Cardiac muscle cell (in vitro differentiated cells and primary cell): Measurements from ENCODE around the gene PEX14. TPM values are rescaled to one million over a fixed set of nuclear protein-coding genes. Genes with fewer than 3 reads are reported as not detected.
"Not testable (repeated sequence)": the region's sequence is repeated elsewhere in the genome, so short reads cannot be mapped to it uniquely, and the experiment has no call there.

ENCODE experiments used
- DNase-seq, 2 donors: peaks; one replicate each; pipeline versions ENCODE4 v3.0.0 to v3.0.0-alpha.2; 2010 to 2017; ENCODE audit warnings: low read depth in 1 of 2, low spot score in 1 of 2
- H3K27ac ChIP-seq: fragments of 200-600 bp; sonication (generic); 2 replicates; pipeline ENCODE4 v1.5.1; 2016
- H3K27me3 ChIP-seq: fragments of 200-600 bp; sonication (generic); 2 replicates; pipeline ENCODE4 v1.6.0; 2016; ENCODE audit warnings: control low read depth
- H3K36me3 ChIP-seq: fragments of 200-600 bp; sonication (generic); 2 replicates; pipeline ENCODE4 v1.5.1; 2016; ENCODE audit warnings: control low read depth
- H3K4me1 ChIP-seq: fragments of 200-600 bp; sonication (generic); 2 replicates; pipeline ENCODE4 v1.8.1; 2017; ENCODE audit warnings: low read depth, mild to moderate bottlenecking, mixed run types
- H3K4me3 ChIP-seq: fragments of 200-600 bp; sonication (generic); 2 replicates; pipeline ENCODE4 v1.5.1; 2016; ENCODE audit warnings: mild to moderate bottlenecking
- H3K9me3 ChIP-seq: fragments of 200-600 bp; sonication (generic); 2 replicates; pipeline ENCODE4 v1.5.1; 2017; ENCODE audit warnings: low read depth, mild to moderate bottlenecking, control low read depth
- polyA plus RNA-seq: library from polyadenylated mRNA; unstranded; fragments of >200 nt; fragmentation: Nextera tagmentation; extraction: Ambion mirVana; gene quantifications from 2 replicates; pipeline ENCODE4 v1.2.1, GENCODE V29; 2016
- total RNA-seq: library from RNA; depleted of rRNA; stranded (reverse); fragments of >200 nt; gene quantifications from 2 replicates; pipeline ENCODE4 v1.2.3, GENCODE V29; 2016
- TF ChIP-seq, protein P1 (sequence below): IDR thresholded peaks from 2 replicates; pipeline ENCODE4 v1.5.1; 2012; ENCODE audit warnings: low read depth, mild to moderate bottlenecking, low read length

PEX14 gene
- total RNA-seq (29.2 and 32.1 TPM in 2 replicates), polyA plus RNA-seq (25.0 and 25.7 TPM in 2 replicates)

DNA sequence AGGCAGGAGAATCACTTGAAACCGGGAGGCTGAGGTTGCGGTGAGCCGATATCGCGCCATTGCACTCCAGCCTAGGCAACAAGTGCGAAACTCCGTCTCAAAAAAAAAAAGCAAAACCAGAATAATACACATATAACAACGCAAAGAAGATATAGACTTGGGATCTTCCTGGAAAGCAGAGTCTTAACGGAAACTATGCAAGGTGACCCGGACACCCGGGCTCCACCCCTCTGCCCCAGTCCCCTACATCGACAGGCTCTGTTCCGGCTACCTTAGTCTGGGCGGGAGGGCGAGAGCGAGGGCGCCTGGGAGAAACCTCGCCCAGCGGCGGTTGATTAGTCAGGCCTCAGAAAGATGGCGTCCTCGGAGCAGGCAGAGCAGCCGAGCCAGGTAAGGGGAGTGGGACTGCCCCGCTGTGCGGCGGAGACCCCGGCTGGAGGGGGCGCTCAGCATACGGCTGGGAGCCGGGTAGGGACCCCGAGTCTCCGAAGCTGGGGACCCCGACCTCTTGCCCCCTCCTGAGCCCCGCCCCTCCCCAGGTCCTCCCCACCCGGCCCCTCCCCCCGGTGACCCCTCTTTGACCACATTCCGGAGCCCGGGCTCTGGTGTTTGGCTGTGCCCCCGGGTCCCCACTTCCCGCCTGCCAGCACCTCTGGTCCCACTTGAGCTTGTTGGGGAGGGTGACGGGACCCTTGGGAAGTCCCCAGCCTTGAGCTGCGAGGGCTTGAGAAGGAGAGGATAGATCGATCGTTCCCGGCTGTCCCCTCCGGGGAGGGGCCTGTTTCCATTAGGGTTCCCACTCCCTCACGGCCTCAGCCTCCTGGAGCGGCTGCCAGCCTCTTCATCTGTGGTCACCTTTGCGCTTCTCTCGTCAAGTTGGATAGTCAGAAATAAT is at the start of gene PEX14:
PEX14 (plus strand) TSS at position 338 of the 895 bp plus-strand sequence; CDS start at position 355, 17 bp downstream.
- Histone ChIP-seq H3K36me3 (no peaks in the 10 kb centered on the region), H3K9me3 (no peaks in the 10 kb centered on the region), H3K27ac (peak within 1 kb of the TSS; percentile 90), H3K4me1 (peaks cover 7% of the 10 kb centered on the region), H3K27me3 (no peaks in the 10 kb centered on the region), H3K4me3 (peak within 1 kb of the TSS; percentile 80)
- peak; percentile 88 to 94 for DNase-seq
- TF ChIP-seq, protein P1, sequence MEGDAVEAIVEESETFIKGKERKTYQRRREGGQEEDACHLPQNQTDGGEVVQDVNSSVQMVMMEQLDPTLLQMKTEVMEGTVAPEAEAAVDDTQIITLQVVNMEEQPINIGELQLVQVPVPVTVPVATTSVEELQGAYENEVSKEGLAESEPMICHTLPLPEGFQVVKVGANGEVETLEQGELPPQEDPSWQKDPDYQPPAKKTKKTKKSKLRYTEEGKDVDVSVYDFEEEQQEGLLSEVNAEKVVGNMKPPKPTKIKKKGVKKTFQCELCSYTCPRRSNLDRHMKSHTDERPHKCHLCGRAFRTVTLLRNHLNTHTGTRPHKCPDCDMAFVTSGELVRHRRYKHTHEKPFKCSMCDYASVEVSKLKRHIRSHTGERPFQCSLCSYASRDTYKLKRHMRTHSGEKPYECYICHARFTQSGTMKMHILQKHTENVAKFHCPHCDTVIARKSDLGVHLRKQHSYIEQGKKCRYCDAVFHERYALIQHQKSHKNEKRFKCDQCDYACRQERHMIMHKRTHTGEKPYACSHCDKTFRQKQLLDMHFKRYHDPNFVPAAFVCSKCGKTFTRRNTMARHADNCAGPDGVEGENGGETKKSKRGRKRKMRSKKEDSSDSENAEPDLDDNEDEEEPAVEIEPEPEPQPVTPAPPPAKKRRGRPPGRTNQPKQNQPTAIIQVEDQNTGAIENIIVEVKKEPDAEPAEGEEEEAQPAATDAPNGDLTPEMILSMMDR, result no peak

- not testable (repeated sequence) for H3K4me1 ChIP-seq, H3K27ac ChIP-seq
Measured at GRCh38 chr1:10425826-10426534, 48.8 kb upstream of the PEX14 start.

GRCh38 chr1:10426535-10426848 is 48.3 kb upstream of the PEX14 start:
- H3K27me3 ChIP-seq, H3K4me3 ChIP-seq, H3K9me3 ChIP-seq, DNase-seq, H3K27ac ChIP-seq, H3K36me3 ChIP-seq, H3K4me1 ChIP-seq: not testable (repeated sequence)

More at GRCh38 chr1:10425826-10426534, 48.8 kb upstream of the PEX14 start:
- not testable (repeated sequence) for H3K36me3 ChIP-seq, DNase-seq, H3K9me3 ChIP-seq, H3K27me3 ChIP-seq, H3K4me3 ChIP-seq

- Histone ChIP-seq H3K27me3 (no peaks in the 10 kb centered on the region), H3K27ac (no peak overlapping the region), H3K4me3 (no peak overlapping the region), H3K4me1 (peaks cover 4% of the 10 kb centered on the region), H3K36me3 (no peaks in the 10 kb centered on the region), H3K9me3 (no peaks in the 10 kb centered on the region)
- DNase-seq, result no peak
- TF ChIP-seq, protein P1, result no peak
Measured at GRCh38 chr1:10428984-10429383, 45.8 kb upstream of the PEX14 start.

GRCh38 chr1:10429868-10430215 is 44.9 kb upstream of the PEX14 start:
- H3K27me3 ChIP-seq, result no peaks in the 10 kb centered on the region
- TF ChIP-seq, protein P1, result no peak
- peaks cover 4% of the 10 kb centered on the region for H3K4me1 ChIP-seq
- DNase-seq, result peak in 1 of 2 donors; percentile 41
- H3K9me3 ChIP-seq, result no peaks in the 10 kb centered on the region
- peak overlapping the region; percentile 59 for H3K4me3 ChIP-seq
- H3K36me3 ChIP-seq, result no peaks in the 10 kb centered on the region
- no peak overlapping the region for H3K27ac ChIP-seq

GRCh38 chr1:10430216-10431069 is 44.3 kb upstream of the PEX14 start, which contains the start of gene CENPS:
CENPS (plus strand) TSS chr1:10430433; CDS start chr1:10430518, 85 bp downstream.
- TF ChIP-seq, protein P1, result peak; percentile 86
- Histone ChIP-seq H3K4me3 (peak within 1 kb of the TSS; percentile 59), H3K36me3 (no peaks in the 10 kb centered on the region), H3K27me3 (no peaks in the 10 kb centered on the region), H3K27ac (peak within 1 kb of the TSS; percentile 29), H3K9me3 (no peaks in the 10 kb centered on the region), H3K4me1 (peaks cover 4% of the 10 kb centered on the region)
- DNase-seq, result peak; percentile 92 to 93
